Stimulated activated CD8-positive, alpha-beta memory T cell treated with anti-CD3 and anti-CD28 coated beads, Interleukin-15, amount 100 ng/mL, for 48 hours (primary cell): ENCODE data around the gene DPP6.

Source experiments
- DNase-seq, 2 donors: peaks; one replicate each; pipeline ENCODE4 v3.0.0-alpha.2; 2020; ENCODE audit warnings: low read depth in 2 of 2

The DPP6 gene

GRCh38 chr7:154412105-154412504, 359.9 kb downstream of the DPP6 start:
- no peak for DNase-seq

GRCh38 chr7:154415709-154416399, 363.7 kb downstream of the DPP6 start:
- no peak for DNase-seq

- no peak for DNase-seq
These were observed 364.5 kb downstream of the DPP6 start for GRCh38 chr7:154416714-154417113.

- DNase-seq, result no peak
These were observed 367.1 kb downstream of the DPP6 start for GRCh38 chr7:154419344-154419743.

- no peak for DNase-seq
These were observed 371.0 kb downstream of the DPP6 start for GRCh38 chr7:154423231-154423630.

- DNase-seq, result no peak
These were observed 372.2 kb downstream of the DPP6 start for GRCh38 chr7:154424350-154424749.

GRCh38 chr7:154425271-154425670, 373.1 kb downstream of the DPP6 start:
- DNase-seq, result no peak

- DNase-seq, result no peak
These were observed 374.6 kb downstream of the DPP6 start for GRCh38 chr7:154426778-154427177.

GRCh38 chr7:154427533-154427932, 375.3 kb downstream of the DPP6 start:
- no peak for DNase-seq

- DNase-seq, result no peak
These were observed 377.6 kb downstream of the DPP6 start for GRCh38 chr7:154429666-154430404.

GRCh38 chr7:154430640-154431039, 378.4 kb downstream of the DPP6 start:
- no peak for DNase-seq

- DNase-seq, result no peak
These were observed 378.8 kb downstream of the DPP6 start for GRCh38 chr7:154431045-154431444.

GRCh38 chr7:154433632-154434598, 381.7 kb downstream of the DPP6 start:
- no peak for DNase-seq

- DNase-seq, result no peak
These were observed 384.4 kb downstream of the DPP6 start for GRCh38 chr7:154436560-154436959.

- DNase-seq, result no peak
These were observed 385.0 kb downstream of the DPP6 start for GRCh38 chr7:154437234-154437633.

GRCh38 chr7:154438571-154439367, 386.6 kb downstream of the DPP6 start:
- DNase-seq, result no peak

- DNase-seq, result no peak
These were observed 387.9 kb downstream of the DPP6 start for GRCh38 chr7:154440058-154440457.

- no peak for DNase-seq
These were observed 388.5 kb downstream of the DPP6 start for GRCh38 chr7:154440651-154441050.

- DNase-seq, result no peak
These were observed 389.6 kb downstream of the DPP6 start for GRCh38 chr7:154441811-154442210.

GRCh38 chr7:154442939-154443338, 390.7 kb downstream of the DPP6 start:
- no peak for DNase-seq

GRCh38 chr7:154450451-154450850, 398.3 kb downstream of the DPP6 start:
- DNase-seq, result no peak
